HG03095 (cell line): Measurements from ENCODE around the gene ATXN7L1.

ENCODE experiments used
- ATAC-seq: cut with Tn5 transposase; IDR thresholded peaks from one replicate; pipeline ENCODE4 v1.9.1; 2021; ENCODE audit warnings: moderate library complexity; ENCODE audit not compliant: unreplicated experiment

The ATXN7L1 gene

DNA sequence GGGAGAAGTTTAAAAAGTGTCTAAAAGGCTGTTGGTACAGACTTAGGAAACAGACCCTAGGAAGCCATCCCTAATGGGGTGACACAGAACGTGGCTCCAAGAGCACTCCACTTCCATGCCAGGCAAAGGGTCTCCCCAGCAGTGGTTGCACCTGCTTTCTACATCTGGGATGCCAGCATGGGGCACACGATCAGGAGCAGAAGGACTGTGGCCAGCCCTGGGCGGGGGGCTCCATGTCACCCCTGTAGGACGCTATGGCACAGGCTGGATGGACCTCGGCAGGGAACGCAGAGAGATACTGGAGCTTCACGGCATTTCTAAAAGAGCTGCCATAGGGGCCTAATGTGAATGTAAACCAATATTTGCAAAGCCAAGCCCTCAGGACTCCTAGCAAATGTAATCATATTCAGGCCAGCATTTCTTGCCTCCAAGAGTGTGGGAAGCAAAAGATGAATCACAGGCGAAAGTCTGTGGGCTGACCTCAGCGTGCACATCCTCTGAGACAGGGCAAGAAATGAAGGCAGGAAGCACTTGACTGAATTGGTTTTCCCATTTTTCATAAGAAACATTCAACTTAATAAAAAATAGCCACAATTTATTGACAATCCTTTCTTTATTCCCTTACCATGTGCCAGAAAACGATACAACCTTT is 93.9 kb downstream of the ATXN7L1 start:
- ATAC-seq: no peak

DNA sequence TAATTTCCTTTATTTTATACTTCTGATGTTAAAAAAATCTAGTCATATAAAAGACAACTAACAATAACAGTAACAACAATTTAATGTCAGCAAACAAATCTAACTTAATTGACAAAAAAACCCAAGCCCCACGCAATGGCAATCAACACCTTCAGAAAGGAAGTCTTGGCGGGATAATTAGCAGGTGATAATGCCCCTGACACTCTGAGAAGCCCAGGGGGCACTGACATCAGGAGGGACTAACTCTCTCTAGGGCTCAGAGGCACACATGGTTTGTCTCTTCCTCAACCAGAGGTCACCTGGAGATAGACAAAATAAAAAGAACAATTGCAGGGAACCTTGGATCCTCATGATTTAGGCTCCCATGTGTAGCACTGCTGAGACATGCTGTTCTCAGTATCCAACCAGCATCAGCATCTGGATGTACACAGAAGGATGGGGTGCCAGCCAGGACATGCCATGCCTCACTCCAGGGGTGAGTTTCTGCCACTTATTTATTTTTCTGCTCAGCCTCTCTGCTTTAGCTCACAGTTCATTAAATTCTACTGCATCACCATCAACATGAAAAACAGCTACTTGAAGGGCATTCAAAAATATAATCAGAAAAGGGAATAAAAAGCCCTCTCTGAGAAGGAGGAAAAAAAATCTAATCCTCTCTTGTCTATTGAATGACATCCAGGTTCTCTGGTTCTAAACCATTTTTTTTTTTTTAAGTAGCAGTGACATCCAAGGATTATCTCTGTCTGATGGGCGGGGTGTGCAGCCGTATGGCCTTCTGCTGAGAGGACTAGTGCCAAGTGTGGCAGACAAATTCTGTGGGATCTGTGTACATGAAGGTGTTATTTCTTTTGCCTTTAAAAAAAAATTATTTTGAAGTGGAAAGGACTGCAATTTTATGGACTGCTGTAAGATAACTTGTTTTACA is 96.3 kb downstream of the ATXN7L1 start:
- no peak for ATAC-seq

DNA sequence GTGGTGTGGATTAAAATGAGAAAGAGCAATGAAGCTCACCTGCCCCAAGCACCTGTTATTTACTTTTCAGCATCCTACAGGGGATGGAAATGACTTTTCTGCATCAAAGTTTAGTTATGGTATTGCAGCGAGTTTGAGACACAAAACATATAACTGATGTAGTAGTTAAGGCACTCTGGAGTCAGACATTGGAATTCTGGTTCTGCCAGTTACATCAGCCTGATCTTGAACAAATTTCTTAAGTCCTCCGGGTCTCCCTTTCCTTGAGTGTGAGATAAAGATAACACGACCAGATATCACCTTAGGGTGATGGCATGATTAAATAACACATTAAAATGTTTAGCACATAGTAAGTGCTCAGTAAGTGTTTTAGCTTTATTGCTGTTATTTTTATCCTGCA is 97.4 kb downstream of the ATXN7L1 start:
- ATAC-seq: no peak

DNA sequence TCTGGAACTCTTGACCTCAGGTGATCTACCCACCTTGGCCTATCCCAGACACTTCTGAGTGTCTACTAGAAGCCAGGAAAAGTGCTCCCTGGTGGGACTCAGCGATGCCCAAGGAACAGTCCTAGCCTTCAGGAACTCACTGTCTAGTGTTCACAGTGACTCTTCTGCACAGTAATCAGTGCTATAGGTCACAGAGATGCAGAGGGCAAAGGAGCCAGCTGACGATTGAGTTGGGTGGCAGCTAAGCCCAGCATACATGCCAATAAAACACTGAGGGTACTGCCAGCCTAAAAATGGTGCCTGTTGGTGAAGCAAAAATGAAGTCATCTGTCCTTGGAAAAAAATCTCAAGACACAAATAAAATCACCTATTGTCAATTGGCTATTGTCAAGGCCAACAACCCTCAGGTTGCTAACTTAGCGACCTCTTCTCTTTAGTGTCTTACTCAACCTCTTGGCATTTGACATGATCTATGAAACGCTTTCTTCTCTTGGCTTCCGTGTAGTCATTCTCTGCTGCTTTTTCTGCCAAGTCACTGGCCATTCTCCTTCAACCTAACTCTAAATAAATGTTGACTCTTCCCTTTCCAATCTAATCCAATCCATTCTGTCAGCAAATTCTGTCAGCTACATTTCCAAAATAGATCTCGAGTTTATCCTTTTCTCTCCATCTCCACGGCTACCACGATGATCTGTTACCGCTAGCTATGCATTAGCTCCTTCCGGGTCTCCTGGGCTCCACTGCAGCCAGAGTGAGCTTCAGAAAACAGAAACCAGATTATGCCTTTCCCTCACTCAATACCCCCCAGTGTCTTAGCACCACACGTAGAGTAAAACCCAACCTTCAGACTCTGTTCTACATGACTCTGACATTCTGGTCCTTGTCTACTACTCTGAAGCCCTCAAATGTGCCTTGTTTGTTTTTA is 99.2 kb downstream of the ATXN7L1 start:
- ATAC-seq: no peak

DNA sequence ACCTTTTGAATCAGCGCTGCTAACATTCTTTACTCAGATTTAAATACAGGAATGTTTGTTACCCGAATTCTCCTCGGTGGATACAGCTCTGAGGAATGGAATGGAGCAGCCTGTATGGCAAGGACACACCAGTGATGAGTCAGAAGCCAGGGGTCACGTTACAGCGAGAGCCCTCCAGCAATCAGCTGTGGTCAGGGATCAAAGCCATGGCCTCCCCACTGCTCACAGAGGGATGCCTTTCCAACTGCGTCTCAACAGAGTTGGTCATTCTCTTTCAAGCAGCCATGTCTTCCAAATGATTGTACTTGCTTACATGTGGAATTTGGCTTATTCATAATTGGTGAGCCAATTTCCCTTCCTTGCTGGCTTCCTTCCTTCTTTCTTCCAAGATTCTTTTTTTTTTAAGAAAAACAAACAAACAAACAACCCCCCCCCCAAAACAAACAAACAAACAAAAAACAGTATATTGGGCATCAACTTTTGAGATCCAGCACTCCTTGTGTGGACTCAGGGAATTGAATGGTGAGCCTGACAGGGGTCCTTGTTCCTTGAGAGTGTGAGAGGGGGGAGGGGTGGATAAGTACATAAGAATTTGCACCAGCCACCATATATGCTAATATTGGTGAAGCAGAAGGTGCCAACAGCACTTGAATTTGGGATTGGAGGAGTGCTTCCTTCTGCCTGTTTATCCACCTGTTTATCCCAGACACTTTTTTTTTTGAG is 100.2 kb downstream of the ATXN7L1 start:
- no peak for ATAC-seq

DNA sequence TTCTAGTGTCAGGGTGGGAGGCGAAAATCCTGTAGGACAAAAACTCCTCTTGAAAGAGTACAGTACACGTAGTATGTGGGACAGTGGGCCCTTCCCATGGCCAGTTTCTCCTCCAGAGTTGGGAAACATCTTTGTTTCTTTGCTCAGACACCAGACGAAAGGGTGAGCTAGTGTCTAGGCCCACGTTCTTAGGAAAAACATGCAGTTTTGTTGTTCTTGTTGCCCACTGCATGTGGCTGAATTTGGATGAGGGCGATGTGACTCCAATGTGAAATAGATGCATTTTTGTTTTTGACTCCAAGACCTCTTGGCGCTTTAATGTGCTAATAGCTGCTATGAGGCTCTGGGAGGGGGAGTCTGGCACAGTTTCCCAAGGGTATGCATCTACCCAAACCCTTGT is 100.8 kb downstream of the ATXN7L1 start:
- no peak for ATAC-seq

DNA sequence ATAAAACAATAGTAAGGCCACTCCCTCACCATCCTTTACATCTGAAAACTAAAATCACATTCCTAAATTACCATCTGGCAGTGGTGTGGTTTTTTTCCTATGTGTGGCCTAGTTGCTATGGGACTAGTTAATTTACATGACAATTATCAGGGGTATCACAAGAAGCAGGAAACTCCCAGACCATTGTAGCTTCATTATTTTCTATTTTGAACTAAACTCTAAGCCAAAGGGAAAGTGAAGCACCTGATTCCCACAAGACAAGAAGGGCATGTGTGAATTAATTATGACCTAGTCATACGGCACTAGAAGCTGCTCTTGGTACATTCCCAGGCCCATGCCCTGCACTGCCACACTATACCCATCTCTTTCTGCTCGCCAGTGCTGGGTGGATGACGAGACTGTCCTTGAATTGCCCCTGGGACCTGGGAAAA is 103.4 kb downstream of the ATXN7L1 start:
- no peak for ATAC-seq

DNA sequence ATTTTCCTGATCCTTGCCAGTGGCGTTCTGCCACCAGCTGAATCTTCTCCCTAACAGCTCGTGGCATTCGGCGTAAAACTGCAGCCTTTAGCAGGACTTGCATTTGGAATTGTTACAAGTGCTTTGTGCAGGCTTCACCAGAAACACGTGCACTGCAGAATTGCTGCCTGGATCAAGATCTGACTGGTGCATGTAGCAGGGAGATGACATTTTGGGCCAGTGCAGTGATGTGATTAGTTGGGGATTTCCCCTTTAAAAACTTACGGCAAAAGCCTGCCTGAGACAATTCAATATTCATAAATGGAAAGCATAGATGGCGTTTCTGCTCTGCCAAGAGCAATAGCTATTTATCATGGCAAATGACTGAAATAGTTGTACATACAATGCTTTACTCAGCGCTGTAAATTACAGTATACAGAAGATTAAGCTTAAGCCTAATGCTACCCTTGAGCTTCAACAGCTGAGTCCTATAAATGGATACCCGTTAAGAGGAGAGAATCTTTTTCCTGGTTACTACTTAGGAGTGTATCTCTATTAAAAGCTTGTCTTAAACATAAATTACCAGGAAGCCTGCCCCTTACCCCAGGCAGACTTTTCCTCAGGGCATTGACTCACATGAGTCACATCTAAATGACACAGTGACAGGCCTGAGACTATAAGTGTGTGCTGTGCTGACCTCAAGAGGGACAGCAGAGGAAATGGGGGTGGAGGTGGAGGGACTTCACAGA is 106.3 kb downstream of the ATXN7L1 start:
- ATAC-seq: no peak

DNA sequence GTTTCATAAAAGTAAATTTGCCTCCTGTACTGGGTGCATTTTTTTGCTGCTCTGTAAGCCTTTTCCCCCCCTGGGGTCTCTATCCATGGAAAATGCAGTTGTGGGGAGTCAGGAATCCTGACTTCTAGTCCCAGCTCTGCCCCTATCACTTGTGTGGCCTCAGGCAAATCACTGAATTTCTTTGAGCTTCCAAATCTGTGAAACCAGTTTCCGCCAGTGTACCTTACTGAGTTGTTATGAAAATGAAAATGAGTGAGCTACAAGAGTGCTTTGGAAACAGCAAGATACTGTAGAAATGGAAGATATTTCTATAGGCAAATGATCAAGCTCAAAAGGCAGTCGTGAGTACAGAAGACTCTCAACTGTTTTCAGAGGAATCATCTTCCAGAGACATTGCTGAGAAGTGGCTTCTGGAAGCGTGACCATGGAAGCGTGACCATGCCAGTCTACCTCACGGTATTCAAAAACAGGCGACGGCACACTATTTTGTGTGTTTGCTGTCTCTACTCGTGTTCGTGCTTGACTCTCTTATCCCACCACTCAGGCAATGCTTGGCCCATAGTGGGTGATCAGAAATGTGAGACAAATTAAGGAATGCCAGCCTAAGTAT is 107.4 kb downstream of the ATXN7L1 start:
- no peak for ATAC-seq

DNA sequence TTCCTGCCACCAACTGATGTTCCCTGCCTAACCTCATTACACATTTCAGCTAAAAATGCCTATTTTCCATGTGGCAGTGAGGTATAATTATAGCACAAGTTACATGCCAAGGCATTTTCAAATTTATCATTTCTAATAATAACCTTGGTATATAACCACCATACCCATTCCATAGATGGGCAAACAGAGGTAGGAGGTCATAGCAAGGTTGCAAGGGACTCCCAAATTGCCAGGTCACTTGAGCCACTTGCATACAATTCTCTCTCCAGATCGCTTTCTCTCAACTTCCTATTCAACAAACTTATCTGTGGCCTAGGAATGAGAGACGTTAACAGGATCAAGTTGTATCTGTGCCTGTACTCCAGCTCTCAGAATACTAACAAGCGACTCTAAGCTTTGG is 108.3 kb downstream of the ATXN7L1 start:
- ATAC-seq: no peak

DNA sequence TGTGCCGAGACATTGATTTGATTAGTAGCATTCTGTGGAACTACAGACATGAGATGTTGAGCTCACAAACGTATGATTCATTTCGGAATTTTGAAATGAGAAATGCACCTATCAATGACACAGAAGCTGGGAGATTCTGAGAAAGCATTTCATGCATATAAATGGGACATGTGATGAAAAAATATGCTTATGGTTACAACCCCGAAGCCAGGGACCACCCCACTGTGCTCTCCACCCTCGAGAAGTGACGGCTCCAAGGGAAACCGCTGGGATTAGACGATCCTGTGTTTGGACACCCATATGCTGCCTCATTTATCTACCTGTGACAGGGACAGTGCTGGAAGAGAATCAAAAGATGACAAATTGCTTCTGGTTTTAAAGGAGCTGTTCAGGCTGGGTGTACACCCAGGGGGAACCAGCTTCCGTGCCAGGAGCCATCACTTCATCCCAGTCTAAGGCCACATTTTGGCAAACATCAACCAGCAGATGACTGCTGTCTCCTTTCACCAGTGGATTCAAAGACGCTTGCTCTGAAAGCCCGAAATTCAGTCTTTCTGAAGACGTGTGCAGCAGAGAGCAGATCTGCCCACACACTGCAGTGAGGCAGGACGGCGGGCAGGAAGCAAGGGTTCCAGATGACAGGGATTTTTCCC is 109.9 kb downstream of the ATXN7L1 start:
- no peak for ATAC-seq

DNA sequence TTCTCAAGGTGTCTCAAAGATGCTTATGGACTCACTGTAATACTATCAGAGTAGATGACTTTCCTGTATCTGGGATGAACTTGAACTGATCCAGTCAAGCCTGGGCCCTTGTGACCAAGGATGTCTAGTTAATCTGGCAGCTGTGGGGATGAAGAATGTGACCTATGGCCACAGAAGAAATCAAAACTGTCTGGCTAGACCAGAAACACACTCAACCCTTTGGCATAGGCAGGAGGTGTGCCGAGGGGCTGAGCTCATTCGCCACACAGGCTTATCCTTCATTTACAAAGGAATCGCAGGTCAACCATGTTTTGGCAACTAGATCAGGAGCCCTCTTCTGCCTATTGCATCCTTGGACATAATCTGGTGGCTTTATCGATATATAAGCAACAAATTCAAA is 110.6 kb downstream of the ATXN7L1 start:
- no peak for ATAC-seq

DNA sequence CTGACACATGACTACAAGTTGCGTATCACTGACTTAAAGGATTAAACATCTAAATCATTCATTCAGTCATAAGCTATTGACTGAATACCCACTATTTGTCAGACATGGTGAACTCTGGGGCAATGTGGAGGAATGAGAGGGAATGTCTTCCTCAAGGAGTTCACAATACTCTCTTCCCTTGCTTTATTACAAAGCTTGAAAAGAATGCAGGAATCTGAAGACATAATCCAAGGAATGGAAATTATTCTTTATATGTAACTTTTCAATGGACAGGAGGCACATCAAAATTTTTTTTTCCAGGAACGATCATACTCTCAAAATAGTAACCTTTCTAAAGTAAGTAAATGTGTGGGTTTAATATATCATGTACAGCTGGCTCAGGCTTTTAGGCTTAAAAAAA is 111.9 kb downstream of the ATXN7L1 start:
- ATAC-seq: no peak

DNA sequence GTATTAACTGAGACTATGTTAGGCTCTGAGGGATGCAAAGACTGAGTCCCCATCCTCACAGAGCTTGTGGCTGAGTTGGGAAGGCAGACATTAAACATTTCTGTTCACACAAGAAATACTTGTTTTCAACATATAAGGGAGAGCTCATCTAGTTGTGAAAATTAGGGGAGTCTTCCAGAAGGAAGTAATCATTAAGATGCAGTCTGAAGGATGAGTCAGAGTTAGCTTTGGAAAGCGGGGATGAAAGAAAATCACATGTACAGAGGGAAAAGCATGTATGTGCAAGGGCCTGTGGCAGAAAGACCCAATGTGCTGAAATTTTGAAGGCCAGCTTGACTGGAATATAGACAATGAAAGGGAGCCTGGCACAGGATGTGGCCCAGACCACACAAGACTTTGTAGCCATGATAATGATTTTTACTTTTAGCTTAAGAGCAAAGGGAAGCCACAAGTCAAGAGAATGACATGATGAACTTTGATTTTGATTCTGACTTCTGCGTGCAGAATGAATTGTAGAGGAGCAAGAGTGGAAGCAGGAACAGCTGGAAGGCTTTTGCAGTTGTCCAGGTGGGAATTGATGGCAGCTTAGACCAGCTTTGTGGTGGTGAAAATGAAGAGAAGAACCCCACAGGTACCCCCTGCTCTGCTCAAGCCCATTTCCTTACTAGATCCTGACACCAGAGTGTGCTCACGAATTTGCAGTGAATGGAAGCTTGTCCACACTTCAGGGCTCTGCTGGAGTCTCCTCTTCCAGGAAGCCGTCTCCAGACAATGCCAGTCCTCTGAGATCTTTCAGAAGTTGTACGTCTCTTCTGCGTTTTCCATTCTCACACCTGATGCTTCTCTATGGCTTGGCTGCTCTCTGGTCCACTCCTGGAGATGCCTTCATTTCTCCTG is 115.6 kb downstream of the ATXN7L1 start:
- ATAC-seq: no peak

DNA sequence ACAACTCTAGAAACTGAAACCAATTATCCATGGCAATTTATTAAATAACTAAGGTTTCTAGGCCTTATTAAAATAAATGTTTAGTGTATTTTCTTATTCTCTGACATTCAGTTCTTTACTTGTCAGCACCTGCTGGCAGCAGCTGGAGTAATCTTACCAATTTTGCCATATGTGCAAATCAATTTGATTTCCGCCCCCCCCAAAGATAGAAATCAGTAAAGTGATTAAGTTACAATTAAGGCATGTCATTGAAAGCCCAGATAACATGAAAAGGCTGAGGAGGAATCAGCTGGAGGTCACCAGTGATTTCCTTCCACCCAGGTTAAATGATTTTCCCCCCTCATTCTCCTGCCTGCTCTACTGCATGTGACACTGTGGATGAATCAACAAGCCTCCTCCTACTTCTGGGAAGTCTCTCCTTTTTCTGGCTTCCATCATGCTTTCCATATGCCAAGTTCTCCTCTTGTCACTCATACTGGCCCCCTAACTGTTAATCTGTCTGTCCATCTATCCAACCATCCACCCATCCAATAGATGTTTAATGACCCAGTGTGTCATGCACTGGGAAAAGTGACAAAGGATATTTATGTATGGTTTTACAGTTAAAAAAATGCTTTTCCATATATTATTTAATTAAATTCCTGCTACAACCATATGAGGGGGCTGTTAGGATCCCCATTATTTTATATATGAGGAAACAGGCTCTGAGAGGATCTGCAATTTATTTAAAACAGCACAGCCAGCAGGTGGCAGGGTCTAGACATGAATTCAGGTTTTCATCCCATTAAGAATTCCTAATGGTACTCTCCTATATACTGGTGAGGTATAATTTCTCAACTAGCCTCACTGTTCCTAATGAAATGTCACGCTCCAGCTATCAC is 116.5 kb downstream of the ATXN7L1 start:
- ATAC-seq: no peak

DNA sequence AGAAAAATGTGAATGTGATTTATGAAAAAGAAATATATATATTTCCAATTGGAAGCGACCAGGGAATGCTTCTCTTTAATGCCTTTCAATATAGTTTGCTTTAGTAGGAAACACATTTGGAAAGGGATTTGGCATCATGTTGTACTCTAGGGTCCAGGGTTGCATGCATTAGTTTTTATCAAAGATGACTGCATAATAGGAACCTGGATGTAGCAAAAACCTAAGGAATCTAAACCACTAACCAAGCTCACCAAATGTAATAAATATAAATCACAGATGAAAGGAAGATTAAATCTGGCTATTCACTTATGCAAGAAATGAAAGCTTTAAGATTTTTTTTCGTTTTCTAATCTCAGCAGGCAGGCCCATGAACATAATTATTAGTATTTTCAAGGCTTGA is 120.0 kb downstream of the ATXN7L1 start:
- ATAC-seq: no peak

DNA sequence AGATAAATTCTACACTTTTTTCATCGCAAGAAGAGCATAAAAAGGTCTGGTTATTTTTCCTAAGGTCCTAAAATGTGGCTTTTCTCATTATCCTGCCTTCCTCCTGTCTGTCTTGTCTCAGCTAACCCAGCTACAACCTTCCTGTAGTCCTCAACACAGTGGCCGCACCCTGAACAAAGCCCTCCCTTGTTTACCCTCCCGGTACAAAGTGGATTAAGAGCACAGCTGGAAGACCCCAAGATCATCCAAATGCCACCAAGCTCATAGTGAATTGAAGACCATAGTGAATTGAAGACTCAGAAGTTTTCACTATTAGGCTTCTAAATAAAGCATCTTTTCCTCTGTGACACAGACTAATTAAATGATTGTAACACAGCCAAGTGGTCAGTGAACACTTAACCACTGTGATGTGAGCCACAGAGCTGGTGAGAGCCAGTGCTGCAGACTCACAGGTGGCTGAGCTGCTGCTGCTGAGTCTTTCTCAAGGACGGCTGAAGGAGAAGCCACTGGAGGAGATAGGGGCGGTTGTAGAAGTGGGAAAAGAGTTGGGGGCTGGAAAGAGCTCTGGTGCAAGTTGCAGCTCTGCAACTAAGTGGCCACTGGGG is 123.6 kb downstream of the ATXN7L1 start:
- no peak for ATAC-seq
